ENCODE measurements around the gene KRT33A. TPM values are rescaled to one million over a fixed set of nuclear protein-coding genes. Genes with fewer than 3 reads are reported as not detected.

Gene KRT33A
- 0.28 and 0.68 TPM in 2 replicates for total RNA-seq

GRCh38 chr17:41350381-41350878, at the start of gene KRT33A:
Gene KRT33A, minus strand, starts transcription at chr17:41350828. Its CDS starts 61 bp downstream, at chr17:41350767.

GRCh38 chr17:41396996-41397660, 46.5 kb upstream of the KRT33A start, which contains the start of gene KRT31:
Gene KRT31, minus strand, starts transcription at chr17:41397608. Its CDS starts 69 bp downstream, at chr17:41397539.

GRCh38 chr17:41381943-41382342, 31.3 kb upstream of the KRT33A start, which contains the start of gene KRT34:
Gene KRT34, minus strand, starts transcription at chr17:41382306. Its CDS starts 60 bp downstream, at chr17:41382246.

GRCh38 chr17:41369713-41370112, 19.1 kb upstream of the KRT33A start, which contains the start of gene KRT33B:
Gene KRT33B, minus strand, starts transcription at chr17:41369813. Its CDS starts 63 bp downstream, at chr17:41369750.

GRCh38 chr17:41315204-41315794, 35.3 kb downstream of the KRT33A start, which contains the start of gene KRTAP17-1:
Gene KRTAP17-1, minus strand, starts transcription at chr17:41315710. Its CDS starts 60 bp downstream, at chr17:41315650.

GRCh38 chr17:41308918-41309359, 41.7 kb downstream of the KRT33A start, which contains the start of gene KRTAP16-1:
Gene KRTAP16-1, minus strand, starts transcription at chr17:41309309. Its CDS starts 56 bp downstream, at chr17:41309253.

GRCh38 chr17:41301916-41302901, 48.4 kb downstream of the KRT33A start, which contains the start of gene KRTAP29-1:
Gene KRTAP29-1, minus strand, starts transcription at chr17:41302851. Its CDS starts 0 bp downstream, at chr17:41302851.

Other genes with a start within 250 kb of the KRT33A start
- gene KRTAP4-16, start 248.6 kb downstream of the KRT33A start, total RNA-seq: not detected in 2 replicates
- gene KRTAP4-9, start 245.4 kb downstream of the KRT33A start, total RNA-seq: not detected in 2 replicates
- not detected in 2 replicates for gene KRTAP4-11, start 232.5 kb downstream of the KRT33A start, total RNA-seq
- gene KRTAP4-12, start 226.6 kb downstream of the KRT33A start, total RNA-seq: not detected in 2 replicates
- not detected in 2 replicates for gene KRTAP4-6, start 210.3 kb downstream of the KRT33A start, total RNA-seq
- not detected in 2 replicates for gene KRTAP4-5, start 201.0 kb downstream of the KRT33A start, total RNA-seq
- not detected in 2 replicates for gene KRTAP4-4, start 190.1 kb downstream of the KRT33A start, total RNA-seq
- gene KRTAP4-3, start 182.6 kb downstream of the KRT33A start, total RNA-seq: not detected in 2 replicates
- not detected in 2 replicates for gene KRTAP4-2, start 172.6 kb downstream of the KRT33A start, total RNA-seq
- gene KRTAP4-1, start 165.9 kb downstream of the KRT33A start, total RNA-seq: not detected in 2 replicates
- gene KRTAP9-1, start 160.9 kb downstream of the KRT33A start, total RNA-seq: not detected in 2 replicates
- gene KRTAP9-2, start 124.2 kb downstream of the KRT33A start, total RNA-seq: not detected in 2 replicates
- not detected in 2 replicates for gene KRTAP9-3, start 118.4 kb downstream of the KRT33A start, total RNA-seq
- not detected in 2 replicates for gene KRTAP9-8, start 112.8 kb downstream of the KRT33A start, total RNA-seq
- gene KRTAP9-4, start 101.1 kb downstream of the KRT33A start, total RNA-seq: not detected in 2 replicates
- not detected in 2 replicates for gene KRTAP9-9, start 95.4 kb downstream of the KRT33A start, total RNA-seq
- not detected in 2 replicates for gene KRTAP9-6, start 85.5 kb downstream of the KRT33A start, total RNA-seq
- gene KRTAP9-7, start 75.1 kb downstream of the KRT33A start, total RNA-seq: not detected in 2 replicates
- gene KRTAP29-1, start 48.0 kb downstream of the KRT33A start, total RNA-seq: not detected in 2 replicates
- gene KRTAP16-1, start 41.5 kb downstream of the KRT33A start, total RNA-seq: not detected in 2 replicates
- gene KRTAP17-1, start 35.1 kb downstream of the KRT33A start, total RNA-seq: not detected in 2 replicates
- 1.1 and 59.1 TPM in 2 replicates for gene KRT33B, start 19.0 kb upstream of the KRT33A start, total RNA-seq
- 1.00 and 2.7 TPM in 2 replicates for gene KRT34, start 31.5 kb upstream of the KRT33A start, total RNA-seq
- 0.14 and 0.34 TPM in 2 replicates for gene KRT31, start 46.8 kb upstream of the KRT33A start, total RNA-seq
- 2.1 TPM in 1 of 2 replicates, not detected in the other for gene KRT37, start 73.8 kb upstream of the KRT33A start, total RNA-seq
- gene KRT38, start 90.2 kb upstream of the KRT33A start, total RNA-seq: 0.07 TPM in 1 of 2 replicates, not detected in the other
- gene KRT32, start 116.6 kb upstream of the KRT33A start, total RNA-seq: not detected in 2 replicates
- not detected in 2 replicates for gene KRT35, start 130.3 kb upstream of the KRT33A start, total RNA-seq
- gene KRT36, start 139.1 kb upstream of the KRT33A start, total RNA-seq: not detected in 2 replicates
- gene KRT13, start 154.8 kb upstream of the KRT33A start, total RNA-seq: 6.5 and 231 TPM in 2 replicates
- gene KRT15, start 168.1 kb upstream of the KRT33A start, total RNA-seq: 38.3 and 63.4 TPM in 2 replicates
- 637 and 3,236 TPM in 2 replicates for gene KRT19, start 177.5 kb upstream of the KRT33A start, total RNA-seq
- 0.21 and 0.34 TPM in 2 replicates for gene KRT9, start 221.2 kb upstream of the KRT33A start, total RNA-seq
- gene KRT14, start 236.1 kb upstream of the KRT33A start, total RNA-seq: 254 and 1,560 TPM in 2 replicates